GM19099 (cell line): ENCODE results near the gene AKAP6.

ENCODE experiments used
- POLR2A ChIP-seq: IDR thresholded peaks from 3 replicates; pipeline ENCODE4 v1.6.1; 2011; ENCODE audit warnings: low read depth; ENCODE audit not compliant: insufficient read length; ENCODE audit errors: extremely low read depth

AKAP6 gene

DNA sequence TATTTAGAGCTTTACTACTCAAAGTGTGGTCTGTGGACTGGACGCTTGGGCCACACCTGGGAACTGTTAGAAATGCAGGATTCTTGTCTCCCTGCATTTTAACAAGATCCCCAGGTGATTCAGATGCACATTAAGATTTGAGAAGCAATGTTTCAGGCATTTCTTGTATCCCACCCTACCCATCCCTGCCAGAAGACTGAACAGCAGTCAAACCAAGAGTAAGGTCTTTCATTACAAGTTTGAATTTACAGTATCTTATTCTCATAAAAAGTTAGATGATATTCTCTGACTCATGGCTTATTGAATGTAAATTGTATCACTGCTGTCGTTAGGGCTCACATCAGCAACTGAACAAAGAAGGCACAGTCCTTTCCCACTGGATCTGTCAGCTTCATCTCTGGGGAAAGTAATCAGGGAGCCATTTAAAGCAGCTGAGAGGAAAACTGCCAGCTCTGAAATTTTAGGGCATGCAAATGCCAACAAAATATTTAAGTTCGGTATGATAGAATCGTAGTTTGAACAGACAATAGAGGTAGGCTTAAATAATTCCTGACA is 141.1 kb downstream of the AKAP6 start:
- no peak for TF ChIP-seq POLR2A

DNA sequence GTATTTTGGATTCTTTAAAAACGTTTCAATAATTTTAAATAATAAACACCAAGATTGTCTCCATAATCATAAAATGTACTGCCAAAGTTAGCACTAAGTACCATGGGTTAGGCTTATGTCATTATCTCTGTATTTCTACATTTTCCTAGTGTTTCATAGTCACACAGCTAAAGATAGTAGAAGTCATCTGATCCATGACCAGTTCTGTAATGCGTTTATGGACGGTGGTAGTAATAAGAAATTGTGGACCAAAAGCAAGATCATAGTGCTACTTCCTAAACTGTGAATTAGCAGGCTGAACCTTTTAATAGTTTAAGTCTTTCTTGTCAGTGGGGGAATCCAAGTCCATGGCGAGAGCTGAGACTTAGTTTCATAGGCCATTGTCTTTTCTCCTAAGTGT is 142.1 kb downstream of the AKAP6 start:
- TF ChIP-seq POLR2A = no peak

DNA sequence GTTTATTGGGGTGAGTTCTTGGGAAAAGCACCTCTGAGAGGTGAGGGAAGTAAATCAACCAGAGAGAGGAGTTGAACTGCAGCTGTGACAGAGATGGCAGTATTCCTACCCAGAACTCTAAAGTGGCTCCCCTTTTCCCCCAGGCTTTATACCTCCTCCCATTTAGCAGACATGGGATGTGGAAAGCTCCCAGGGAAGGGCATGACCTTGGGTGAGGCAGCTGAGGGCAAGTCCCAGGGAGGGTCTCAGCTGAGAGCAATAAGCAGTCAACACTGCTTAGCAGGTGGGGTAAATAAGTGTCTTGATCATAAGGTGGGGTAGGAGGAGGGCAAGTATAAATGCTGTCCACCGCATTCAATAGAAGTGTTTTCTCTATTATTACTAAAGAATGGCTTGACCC is 143.0 kb downstream of the AKAP6 start:
- no peak for TF ChIP-seq POLR2A

DNA sequence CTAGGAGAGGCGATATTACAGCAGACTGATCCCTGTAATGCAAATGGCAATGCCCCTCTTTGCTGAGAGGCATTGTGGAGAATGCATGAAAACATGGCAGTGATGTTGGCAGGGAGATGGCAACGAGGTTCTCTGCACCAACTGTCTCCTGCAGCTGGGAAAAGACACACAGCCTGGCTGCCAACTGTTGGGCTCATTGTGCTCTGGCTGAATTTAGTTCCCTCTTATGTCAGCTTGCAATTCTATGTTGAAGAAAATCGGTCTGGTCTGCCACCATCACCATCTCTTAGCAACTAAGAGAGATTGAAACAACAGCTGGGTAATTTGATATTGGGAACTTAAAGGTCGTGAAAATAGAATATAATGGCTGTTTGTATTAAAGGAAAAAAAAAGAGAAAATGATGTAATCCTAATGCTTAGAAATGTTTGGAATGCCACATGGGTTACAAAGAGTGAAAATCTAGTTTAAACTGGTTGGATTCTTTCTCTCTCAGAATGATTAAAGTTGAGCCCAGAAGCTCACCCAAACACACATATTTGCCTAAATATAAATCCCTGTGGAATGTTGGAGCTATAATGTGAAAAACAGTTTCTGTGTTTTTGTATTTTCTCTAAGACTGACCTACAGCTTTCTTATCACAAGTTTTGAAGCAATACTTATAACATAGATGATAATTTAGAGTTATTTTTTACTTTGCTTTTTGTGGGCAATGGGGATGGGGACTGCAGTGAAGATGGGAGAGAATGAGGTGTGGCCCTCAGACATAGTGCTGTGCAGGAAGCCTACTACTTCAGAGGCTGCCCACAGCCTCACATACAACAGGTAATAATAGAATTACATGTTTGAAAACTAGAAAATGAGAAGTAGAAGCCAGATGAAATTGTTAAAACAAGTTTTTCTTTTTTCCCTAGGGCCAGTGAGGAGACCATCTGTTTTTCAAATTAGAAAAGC is 143.7 kb downstream of the AKAP6 start:
- no peak for TF ChIP-seq POLR2A

DNA sequence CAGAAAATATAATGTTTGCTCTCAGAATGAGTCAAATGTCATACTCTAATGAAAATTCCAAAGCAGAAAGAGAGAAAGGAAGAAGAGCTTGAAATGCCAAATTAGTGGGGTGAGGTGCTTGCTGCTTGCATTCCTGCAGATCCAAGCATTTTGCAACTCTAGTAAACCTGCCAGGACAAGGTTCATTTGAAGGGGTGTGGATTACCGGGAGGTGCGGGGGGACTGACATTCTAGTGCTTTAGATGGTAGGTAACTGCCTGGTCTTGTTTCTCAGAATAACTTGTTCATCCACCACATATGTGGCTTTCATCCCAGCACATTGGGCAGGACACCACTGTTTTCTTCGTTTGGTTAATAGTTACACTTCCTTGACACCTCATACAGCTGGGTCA is 144.4 kb downstream of the AKAP6 start:
- TF ChIP-seq POLR2A = no peak

DNA sequence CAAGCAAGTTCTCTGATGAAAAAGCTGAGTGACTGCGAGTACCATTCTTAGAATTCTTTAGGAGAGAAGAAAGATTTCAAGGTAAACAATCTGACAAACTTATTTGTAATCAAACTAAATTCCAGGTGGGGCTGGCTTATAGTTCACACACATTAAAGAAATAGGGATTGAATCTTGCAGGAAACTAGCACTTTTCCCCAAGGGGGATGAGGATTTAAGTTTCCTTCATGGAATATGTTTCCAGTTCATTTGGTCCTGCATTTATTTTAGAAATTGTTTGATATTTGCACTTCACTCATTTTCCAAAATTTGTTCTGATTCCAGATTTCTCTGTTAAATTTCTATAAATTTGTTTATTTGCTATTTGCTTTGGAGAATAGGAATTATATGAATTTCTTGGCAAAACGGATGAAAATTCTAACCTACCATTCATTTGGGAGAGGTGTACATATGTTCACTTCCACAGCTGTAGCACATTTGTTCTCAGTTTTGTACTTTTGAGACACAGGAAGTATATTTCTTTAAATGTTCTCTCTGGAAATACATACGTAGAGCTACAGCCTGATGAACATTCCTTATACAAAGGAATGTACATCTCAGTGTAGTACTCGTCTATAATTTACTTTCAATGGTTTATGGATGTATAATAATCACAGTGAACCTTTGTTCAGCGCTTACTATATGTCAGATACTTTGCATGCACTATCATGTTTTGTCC is 145.5 kb downstream of the AKAP6 start:
- no peak for TF ChIP-seq POLR2A

DNA sequence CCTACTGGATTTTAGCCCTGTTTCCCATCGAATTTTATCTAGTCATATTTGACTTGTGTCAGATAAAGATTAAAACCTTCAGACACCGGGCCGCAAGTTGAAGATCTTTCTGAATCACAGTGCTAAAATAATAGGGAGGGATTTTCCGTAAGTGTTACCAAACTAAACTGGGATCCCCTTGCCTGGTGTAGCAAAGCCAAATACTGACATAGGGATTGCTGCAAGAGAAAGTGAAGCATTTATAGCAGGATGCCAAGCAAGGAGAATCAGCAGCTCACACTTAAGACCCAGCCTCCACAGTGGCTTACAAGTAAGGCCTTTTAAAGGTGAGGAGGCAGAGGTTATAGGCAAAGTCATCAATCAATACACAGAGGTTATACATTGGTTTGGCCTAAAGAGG is 147.4 kb downstream of the AKAP6 start:
- TF ChIP-seq POLR2A = no peak

DNA sequence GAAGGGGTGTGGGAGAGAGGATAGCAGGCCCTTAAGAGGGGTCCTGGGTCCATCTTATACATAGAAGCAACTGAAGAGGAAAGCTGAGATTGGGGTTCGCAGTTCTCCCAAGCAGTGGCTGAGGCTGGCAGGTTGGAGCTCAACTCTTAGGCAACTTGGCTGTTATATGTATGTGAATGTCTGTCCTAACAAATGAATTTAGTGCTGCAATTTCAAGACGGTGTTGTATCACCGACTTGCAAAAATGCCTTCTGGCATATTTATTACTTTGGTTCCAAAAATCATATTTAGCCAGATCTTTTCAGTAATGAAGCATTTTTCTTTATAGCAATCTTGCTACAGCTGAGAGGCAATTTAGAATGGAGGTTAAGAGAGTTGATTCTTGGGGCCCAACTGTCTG is 148.3 kb downstream of the AKAP6 start:
- TF ChIP-seq POLR2A = no peak

DNA sequence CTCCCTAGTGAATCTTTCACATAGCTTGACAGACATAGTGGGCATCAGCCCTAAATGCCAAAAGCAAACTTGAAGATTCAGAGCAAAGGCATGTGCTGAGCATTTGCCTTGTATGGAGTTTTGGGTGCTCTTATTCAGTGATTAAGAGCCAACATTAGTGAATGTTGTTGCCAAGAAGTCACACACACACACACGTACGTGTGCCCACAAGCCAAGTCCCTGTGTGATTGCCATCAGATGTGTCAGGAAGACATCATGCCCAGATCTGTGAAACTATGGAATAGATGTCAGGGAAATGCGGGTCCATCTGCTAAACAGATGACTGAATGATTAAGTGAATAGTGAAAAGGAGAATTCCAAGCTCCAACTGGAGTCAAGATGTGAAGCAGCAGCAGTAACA is 149.0 kb downstream of the AKAP6 start:
- TF ChIP-seq POLR2A = no peak

DNA sequence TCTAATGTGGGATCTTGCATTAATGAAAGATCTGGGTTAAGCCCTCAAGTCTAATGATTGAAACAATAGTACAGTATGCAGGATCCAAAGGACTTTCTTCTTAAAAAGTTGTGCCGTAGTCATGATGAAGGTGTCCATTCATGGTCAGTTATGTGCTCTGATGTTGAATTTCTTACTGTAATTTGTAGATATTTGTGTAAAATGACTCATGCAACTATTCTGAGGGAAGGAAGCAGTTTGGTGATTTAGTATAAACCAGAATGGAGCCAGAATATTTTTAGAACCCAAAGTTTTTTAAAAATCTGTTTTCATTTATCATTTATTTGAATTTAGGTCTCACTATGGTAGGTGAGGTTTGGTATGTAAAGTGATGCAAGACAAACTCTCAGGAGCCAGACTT is 151.2 kb downstream of the AKAP6 start:
- no peak for TF ChIP-seq POLR2A

DNA sequence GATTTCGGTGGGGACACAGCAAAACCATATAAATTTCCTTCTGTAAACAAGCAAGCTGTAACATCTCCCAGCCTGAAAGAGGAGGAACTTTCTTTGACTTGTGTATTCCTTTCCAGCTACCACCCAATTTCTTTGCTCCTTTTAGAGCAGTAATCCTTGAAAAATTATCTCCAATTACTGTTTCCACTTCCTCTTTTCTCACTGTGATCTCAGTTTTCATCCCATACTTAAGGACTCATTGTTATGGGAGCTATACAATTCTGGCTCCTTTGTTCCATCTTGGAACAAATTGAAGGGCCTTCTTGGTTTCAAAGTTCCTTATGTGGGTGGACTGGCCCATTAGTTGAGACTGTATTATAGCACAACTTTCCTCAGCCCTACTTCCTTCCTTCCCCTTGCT is 152.6 kb downstream of the AKAP6 start:
- no peak for TF ChIP-seq POLR2A

DNA sequence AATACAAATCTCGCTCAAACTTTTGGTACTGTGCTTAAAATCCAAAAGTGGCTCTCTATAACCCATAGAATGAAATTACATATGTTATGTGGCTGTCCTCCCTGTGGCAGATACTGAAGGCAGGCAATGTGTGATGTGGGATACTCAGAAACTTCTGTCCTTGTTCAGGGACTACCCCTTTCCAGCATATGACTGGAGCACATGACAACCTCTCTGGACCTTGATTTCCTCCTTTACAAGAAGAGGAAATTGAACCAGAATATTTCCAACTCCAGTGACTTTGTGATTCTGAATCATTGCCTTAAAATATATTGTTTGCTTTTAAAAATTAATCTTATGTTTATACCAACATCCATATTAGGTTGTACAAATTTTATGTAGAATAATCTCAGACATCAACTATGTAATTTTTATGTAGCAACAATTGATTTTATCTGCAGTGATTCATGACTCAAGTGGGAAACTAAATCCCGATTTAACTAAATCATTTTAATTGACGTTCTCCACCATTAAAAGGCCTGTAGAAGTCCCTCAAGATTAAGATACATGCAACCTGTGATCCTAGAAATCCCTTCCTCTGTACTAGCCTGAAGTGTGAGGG is 162.4 kb downstream of the AKAP6 start:
- no peak for TF ChIP-seq POLR2A

DNA sequence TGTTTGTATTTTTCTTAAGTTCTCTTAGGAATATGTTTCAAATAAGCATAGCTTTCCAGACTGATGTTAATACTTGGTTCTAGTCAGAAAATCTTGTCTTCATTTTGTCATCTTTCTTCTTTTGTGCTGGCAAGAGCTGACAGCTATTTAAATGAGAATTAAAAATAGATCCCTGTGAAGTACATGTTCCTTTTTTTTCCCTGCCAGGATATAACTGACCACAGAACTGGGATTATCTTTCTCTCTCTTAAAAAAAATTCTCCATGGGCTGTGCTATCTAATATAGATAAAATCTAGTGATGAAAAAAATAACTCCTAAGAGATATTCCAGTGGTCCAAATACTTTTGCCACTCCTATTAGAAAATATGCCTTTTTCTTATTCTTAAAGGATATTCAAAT is 163.4 kb downstream of the AKAP6 start:
- no peak for TF ChIP-seq POLR2A

DNA sequence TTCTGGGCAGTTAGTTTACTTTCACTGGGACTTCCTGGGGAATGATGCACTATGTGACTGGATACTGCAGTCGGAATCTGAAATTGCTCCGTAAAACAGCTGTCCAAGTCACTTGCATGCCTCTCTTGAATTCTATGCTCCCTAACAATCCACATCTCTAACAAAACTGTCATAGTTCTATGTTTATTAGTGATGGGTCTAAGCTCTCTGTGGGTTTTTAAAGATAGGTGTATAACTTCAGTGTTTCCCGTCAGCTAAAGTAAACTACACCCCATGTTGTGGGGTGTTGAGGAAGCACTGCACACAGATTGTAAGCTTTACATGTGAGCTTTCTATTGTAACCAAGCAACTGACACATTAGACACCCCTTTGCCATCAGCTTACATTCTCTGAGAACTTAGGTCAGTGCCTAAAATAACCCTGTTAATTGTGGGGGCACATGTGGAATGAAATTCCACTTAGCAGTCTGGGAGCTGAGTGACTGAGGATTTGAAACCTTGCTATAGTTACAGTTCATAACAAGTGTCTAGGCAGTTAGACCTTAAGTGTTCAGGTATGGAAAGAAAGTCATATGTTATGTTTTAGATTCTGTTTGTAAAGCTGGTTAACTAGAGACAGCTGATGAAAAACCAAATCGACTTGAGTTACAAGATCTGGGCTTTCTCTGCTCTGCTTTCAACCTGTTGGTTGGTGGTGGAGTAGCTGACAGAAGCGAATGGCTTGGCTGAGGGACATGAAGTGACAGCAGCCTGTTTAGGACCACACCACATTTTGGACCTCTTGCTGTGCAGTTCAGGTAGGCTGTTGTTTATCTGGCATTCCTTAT is 165.7 kb downstream of the AKAP6 start:
- TF ChIP-seq POLR2A = no peak

DNA sequence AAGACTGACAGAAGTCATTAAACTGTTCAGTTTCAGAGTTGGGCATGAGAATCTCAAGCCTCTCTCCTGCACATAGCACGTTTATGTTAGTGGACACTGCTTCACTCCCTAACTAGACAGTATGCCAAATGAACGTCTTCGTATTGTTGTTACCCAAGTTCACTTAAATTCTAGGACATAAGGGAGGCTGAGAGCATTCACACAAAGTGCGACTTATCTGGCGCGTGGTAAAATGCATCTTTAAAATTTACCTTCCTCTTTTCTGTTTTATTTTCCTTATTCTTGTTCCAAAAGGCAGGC is 166.3 kb downstream of the AKAP6 start:
- no peak for TF ChIP-seq POLR2A
